IMR-90 (cell line): Measurements from ENCODE around the gene RBM28. TPM values are rescaled to one million over a fixed set of nuclear protein-coding genes. Genes with fewer than 3 reads are reported as not detected.

Experiments
- ATAC-seq: fragments of 200-7000 bp; cut with Tn5 transposase; 2 replicates; pipeline ENCODE4 v1.9.1; 2020; ENCODE audit warnings: low read depth, mild to moderate bottlenecking, moderate library complexity
- BruUV-seq: library from RNA; stranded (reverse); fragments of 400-500 nt; replicated peaks from 2 replicates; lab custom pipeline; 2021; lab: Mats Ljungman, UMichigan
- CTCF ChIA-PET: fragments of 300-600 bp; formaldehyde crosslinking; extraction: SDS; loops from one replicate; lab custom pipeline; 2021; ENCODE audit warnings: antibody characterized with exemption; lab: Yijun Ruan, JAX
- POLR2A ChIA-PET: fragments of 300-600 bp; sonication (Branson Sonifier 250); formaldehyde crosslinking; loops from one replicate; lab custom pipeline; 2022; ENCODE audit warnings: antibody characterized with exemption; ENCODE audit not compliant: unreplicated experiment; lab: Charles Lee
- DNase-seq: peaks from one replicate; pipeline ENCODE4 v3.0.0; 2013
- H2AFZ ChIP-seq: replicated peaks from 2 replicates; pipeline ENCODE3; 2013; ENCODE audit warnings: low read length, mild to moderate bottlenecking; ENCODE audit not compliant: poor library complexity
- H2AK5ac ChIP-seq: 2 replicates; pipeline ENCODE4 v1.6.1; 2013; ENCODE audit warnings: low read depth, low read length, inconsistent platforms
- H2AK9ac ChIP-seq: replicated peaks from 2 replicates; pipeline ENCODE3; 2013; ENCODE audit warnings: mild to moderate bottlenecking, low read depth, low read length, moderate library complexity; ENCODE audit not compliant: poor library complexity
- H2BK120ac ChIP-seq: 2 replicates; pipeline ENCODE4 v1.6.1; 2013; ENCODE audit warnings: low read depth, low read length, inconsistent platforms
- H2BK15ac ChIP-seq: 3 replicates; pipeline ENCODE4 v1.6.1; 2013; ENCODE audit warnings: low read depth, low read length, inconsistent platforms
- H2BK20ac ChIP-seq: 2 replicates; pipeline ENCODE4 v1.6.1; 2013; ENCODE audit warnings: low read depth, mild to moderate bottlenecking, inconsistent platforms, low read length, moderate library complexity
- H2BK5ac ChIP-seq: 2 replicates; pipeline ENCODE4 v1.6.1; 2013; ENCODE audit warnings: mild to moderate bottlenecking, low read depth, low read length, inconsistent platforms; ENCODE audit not compliant: poor library complexity, severe bottlenecking
- H3K14ac ChIP-seq: replicated peaks from 2 replicates; pipeline ENCODE4 v1.6.1; 2013; ENCODE audit warnings: low read depth, low read length, inconsistent platforms
- H3K18ac ChIP-seq: 2 replicates; pipeline ENCODE4 v1.6.1; 2013; ENCODE audit warnings: low read depth, low read length, control low read depth
- H3K23ac ChIP-seq: 2 replicates; pipeline ENCODE4 v1.6.1; 2013; ENCODE audit warnings: low read depth, low read length, inconsistent platforms
- H3K27ac ChIP-seq: 2 replicates; pipeline ENCODE4 v1.5.1; 2013; ENCODE audit warnings: mild to moderate bottlenecking, control low read depth, low read length; ENCODE audit not compliant: insufficient read depth
- H3K27me3 ChIP-seq: 2 replicates; pipeline ENCODE4 v1.6.1; 2013; ENCODE audit warnings: low read length; ENCODE audit not compliant: control insufficient read depth, insufficient read depth
- H3K36me3 ChIP-seq: 2 replicates; pipeline ENCODE4 v1.6.1; 2013; ENCODE audit warnings: low read length, mixed read lengths; ENCODE audit not compliant: control insufficient read depth, insufficient read depth
- H3K4ac ChIP-seq: 2 replicates; pipeline ENCODE4 v1.6.1; 2013; ENCODE audit warnings: low read depth, low read length, inconsistent platforms
- H3K4me1 ChIP-seq: 2 replicates; pipeline ENCODE4 v1.6.1; 2013; ENCODE audit warnings: low read length, mixed read lengths; ENCODE audit not compliant: control insufficient read depth, insufficient read depth
- H3K4me2 ChIP-seq: 2 replicates; pipeline ENCODE4 v1.6.1; 2013; ENCODE audit warnings: low read depth, mild to moderate bottlenecking, control low read depth, low read length, moderate library complexity
- H3K4me3 ChIP-seq: 2 replicates; pipeline ENCODE4 v1.5.1; 2013; ENCODE audit warnings: low read depth, mild to moderate bottlenecking, control low read depth, low read length, moderate library complexity; ENCODE audit not compliant: insufficient read depth
- H3K56ac ChIP-seq: 2 replicates; pipeline ENCODE4 v1.6.1; 2013; ENCODE audit warnings: low read length, inconsistent platforms; ENCODE audit not compliant: insufficient read depth; ENCODE audit errors: extremely low read depth
- H3K79me1 ChIP-seq, 2 experiments: 2 replicates each; pipeline ENCODE4 v1.6.1; 2013; ENCODE audit warnings: low read length in 2 of 2, inconsistent platforms in 1 of 2, low read depth in 1 of 2
- H3K9ac ChIP-seq: 2 replicates; pipeline ENCODE4 v1.6.1; 2013; ENCODE audit warnings: low read depth, low read length, control low read depth
- H3K9me1 ChIP-seq: 2 replicates; pipeline ENCODE4 v1.6.1; 2013; ENCODE audit warnings: low read length, inconsistent platforms; ENCODE audit not compliant: insufficient read depth
- H3K9me3 ChIP-seq: 2 replicates; pipeline ENCODE4 v1.6.1; 2013; ENCODE audit warnings: low read length; ENCODE audit not compliant: control insufficient read depth, insufficient read depth
- H4K20me1 ChIP-seq: 2 replicates; pipeline ENCODE4 v1.6.1; 2013; ENCODE audit warnings: low read length, inconsistent platforms; ENCODE audit not compliant: insufficient read depth
- H4K5ac ChIP-seq: 2 replicates; pipeline ENCODE4 v1.6.1; 2013; ENCODE audit warnings: mild to moderate bottlenecking, low read depth, low read length, control low read depth
- H4K8ac ChIP-seq, 2 experiments: 2 replicates each; pipeline ENCODE4 v1.6.1; 2013; ENCODE audit warnings: low read depth in 2 of 2, low read length in 2 of 2, control low read depth in 1 of 2, inconsistent platforms in 1 of 2
- H4K91ac ChIP-seq: 2 replicates; pipeline ENCODE4 v1.6.1; 2013; ENCODE audit warnings: low read depth, low read length, inconsistent platforms; ENCODE audit not compliant: insufficient read depth
- CHD1 ChIP-seq: IDR thresholded peaks from 2 replicates; pipeline ENCODE4 v1.6.1; 2012; ENCODE audit warnings: low read depth, low read length, improper control_type of control experiment
- CTCF ChIP-seq: conservative IDR thresholded peaks from 2 replicates; pipeline ENCODE4 v1.5.1; 2012; ENCODE audit warnings: mild to moderate bottlenecking, low read depth, low read length, improper control_type of control experiment
- MAFK ChIP-seq: IDR thresholded peaks from 2 replicates; pipeline ENCODE4 v1.6.1; 2012; ENCODE audit warnings: low read depth, low read length, improper control_type of control experiment
- NFE2L2 ChIP-seq: fragments of 150-350 bp; IDR thresholded peaks from 2 replicates; pipeline ENCODE4 v1.6.1; 2016; ENCODE audit warnings: low read depth, mild to moderate bottlenecking, low read length
- POLR2A ChIP-seq: IDR thresholded peaks from 2 replicates; pipeline ENCODE4 v1.6.1; 2012; ENCODE audit warnings: mild to moderate bottlenecking, low read depth, low read length
- RFX5 ChIP-seq: IDR thresholded peaks from 2 replicates; pipeline ENCODE4 v1.8.0; 2012; ENCODE audit warnings: low read depth, mild to moderate bottlenecking, low read length, moderate library complexity
- WGBS, 2 experiments: methylation state at CpG; one replicate each; pipeline versions ENCODE4 v1.1.5 to v1.1.7; 2013; ENCODE audit warnings: missing lambda C conversion rate in 2 of 2; ENCODE audit not compliant: insufficient read length in 1 of 2; ENCODE audit errors: extremely low coverage in 2 of 2; 5-methylcytosine and 5-hydroxymethylcytosine counted together
- dilution Hi-C: fragments of 300-500 bp; cut with HindIII; formaldehyde crosslinking; loops from one replicate; pipeline ENCODE4 v1.14.3; 2018; ENCODE audit warnings: low sequenced_read_pairs; ENCODE audit not compliant: unreplicated experiment
- in situ Hi-C: fragments of 300-500 bp; cut with MboI; formaldehyde crosslinking; loops from 3 replicates; pipeline ENCODE4 v1.14.3; 2019; ENCODE audit warnings: low sequenced_read_pairs, inconsistent platforms, mixed read lengths
- intact Hi-C: fragments of 100-400 bp; cut with micrococcal nuclease; formaldehyde crosslinking; loops from 2 replicates; pipeline ENCODE4 v1.10.0; 2022
- polyA plus RNA-seq, 3 experiments: library from polyadenylated mRNA; depleted of rRNA; stranded (reverse); fragments of >200 nt; gene quantifications; 2 replicates each; pipeline ENCODE4 v1.2.3, GENCODE V29; 2012; ENCODE audit warnings: low replicate concordance in 1 of 3
- total RNA-seq: library from RNA; depleted of rRNA; stranded (reverse); fragments of >200 nt; gene quantifications from 2 replicates; pipeline ENCODE4 v1.2.3, GENCODE V29; 2012

RBM28 gene
- total and polyA plus RNA-seq, 2 of the 4 experiments (the other 2 are of a cell fraction) = 12.4 to 20.4 TPM

GRCh38 chr7:128278366-128278765, 65.3 kb downstream of the RBM28 start:
- no CpG with 5 or more reads among the region's 1 CpG for WGBS, 2 experiments

More at GRCh38 chr7:128278366-128278765, 65.3 kb downstream of the RBM28 start:
- H2AK9ac ChIP-seq = no peak overlapping the region
- H3K27me3 ChIP-seq = peaks cover 29% of the 10 kb centered on the region
- intact Hi-C loops = no loop called here
- H3K9ac ChIP-seq = no peak overlapping the region
- no TSS peak for BruUV-seq
- no peak overlapping the region for H2BK20ac ChIP-seq
- no peak overlapping the region for H2BK15ac ChIP-seq
- no peak overlapping the region for H4K8ac ChIP-seq
- no peak overlapping the region for H2BK120ac ChIP-seq
- no peaks in the 10 kb centered on the region for H4K20me1 ChIP-seq
- no peak overlapping the region for H3K4me2 ChIP-seq
- H3K18ac ChIP-seq = no peak overlapping the region
- no peak overlapping the region for H3K56ac ChIP-seq
- no peak overlapping the region for H4K5ac ChIP-seq
- H3K4ac ChIP-seq = no peak overlapping the region
- H3K23ac ChIP-seq = no peak overlapping the region
- dilution Hi-C loops = no loop called here
- no peaks in the 10 kb centered on the region for H3K4me1 ChIP-seq
- DNase-seq = no peak
- in situ Hi-C loops = no loop called here
- H2BK5ac ChIP-seq = no peak overlapping the region
- no peak for ATAC-seq
- peaks cover 13% of the 10 kb centered on the region for H3K9me3 ChIP-seq
- H2AK5ac ChIP-seq = no peak overlapping the region
- no peak overlapping the region for H3K4me3 ChIP-seq
- CTCF ChIA-PET = no interaction called here
- no peak overlapping the region for H3K14ac ChIP-seq
- TF ChIP-seq NFE2L2 (no peak), POLR2A (no peak), CTCF (no peak), RFX5 (no peak), CHD1 (no peak), MAFK (no peak)
- H3K36me3 ChIP-seq = no peaks in the 10 kb centered on the region
- no peak overlapping the region for H2AFZ ChIP-seq
- no peak overlapping the region for H3K27ac ChIP-seq
- POLR2A ChIA-PET = no interaction called here
- no peaks in the 10 kb centered on the region for H3K79me1 ChIP-seq
- H4K91ac ChIP-seq = no peak overlapping the region
- no peaks in the 10 kb centered on the region; the same call in 1 of the 2 replicates for H3K9me1 ChIP-seq
